ENCODE measurements around the gene FMO3.

FMO3 gene

DNA sequence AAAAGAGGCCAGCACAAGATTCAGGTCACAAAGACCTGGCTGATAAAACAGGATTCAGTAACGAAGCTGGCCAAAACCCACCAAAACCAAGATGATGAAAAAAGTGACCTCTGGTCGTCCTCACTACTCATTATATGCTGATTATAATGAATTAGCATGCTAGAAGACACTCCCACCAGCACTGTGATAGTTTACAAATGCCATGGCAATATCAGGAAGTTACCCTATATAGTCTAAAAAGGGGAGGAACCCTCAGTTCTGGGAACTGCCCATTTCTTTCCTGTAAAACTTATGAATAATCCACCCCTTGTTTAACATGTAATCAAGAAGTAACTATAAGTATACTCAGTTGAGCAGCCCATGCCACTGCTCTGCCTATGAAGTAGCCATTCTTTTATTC, 68.4 kb downstream of the FMO3 start:
- DNase-seq (ENCODE audit: low spot score) = no peak

- DNase-seq (ENCODE audit: low spot score) = no peak
Measured at GRCh38 chr1:171160211-171160610, 69.5 kb downstream of the FMO3 start.

DNA sequence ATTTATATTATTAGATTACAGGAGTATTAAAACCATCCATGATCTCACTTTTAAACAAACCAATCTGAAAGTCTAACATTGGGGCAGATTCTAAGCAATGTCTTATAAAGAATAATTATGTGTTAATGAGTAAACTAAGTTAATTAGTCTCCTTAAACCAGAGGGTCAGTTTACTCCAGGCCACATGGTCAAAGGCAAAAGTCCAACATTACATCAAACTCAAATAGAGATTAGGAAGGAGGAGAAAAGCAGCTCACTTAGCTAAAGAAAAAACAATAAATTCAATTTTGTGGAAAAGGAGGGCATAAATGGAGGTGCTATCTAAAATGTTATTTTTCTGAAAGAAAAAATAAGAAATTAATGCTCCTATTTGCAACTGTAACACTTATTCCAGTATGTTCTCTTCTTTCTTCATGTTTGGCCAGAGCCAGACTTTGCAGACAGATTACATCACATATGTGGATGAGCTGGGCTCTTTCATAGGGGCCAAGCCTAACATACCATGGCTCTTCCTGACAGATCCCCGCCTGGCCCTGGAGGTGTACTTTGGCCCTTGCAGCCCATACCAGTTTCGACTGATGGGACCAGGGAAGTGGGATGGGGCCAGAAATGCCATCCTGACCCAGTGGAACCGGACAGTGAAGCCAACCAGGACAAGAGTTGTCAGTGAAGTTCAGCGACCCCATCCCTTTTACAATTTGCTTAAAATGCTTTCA, 70.1 kb downstream of the FMO3 start:
- no peak for DNase-seq (ENCODE audit: low spot score)

DNA sequence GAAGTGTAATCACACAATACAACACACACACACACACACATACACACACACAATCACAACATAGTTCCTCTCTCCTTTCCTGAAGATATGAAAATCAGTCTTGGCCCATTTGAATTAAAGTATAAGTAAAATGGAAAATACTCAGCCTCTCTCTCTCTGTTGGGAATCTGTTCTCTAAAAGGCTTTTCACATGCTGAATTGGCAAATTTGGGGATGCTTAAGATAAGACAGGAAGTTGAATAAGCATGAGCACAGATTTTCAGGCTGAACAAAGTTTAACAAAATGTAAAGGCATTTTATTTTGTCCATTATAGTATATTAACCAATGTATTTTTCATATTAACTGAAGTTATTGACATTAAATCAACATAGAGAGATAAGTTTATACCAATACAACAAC, 70.7 kb downstream of the FMO3 start:
- no peak for DNase-seq (ENCODE audit: low spot score)

- no peak for DNase-seq (ENCODE audit: low spot score)
Measured at GRCh38 chr1:171166361-171166760, 75.7 kb downstream of the FMO3 start.
